K562 (cell line): ENCODE results near the gene HELZ. TPM values are rescaled to one million over a fixed set of nuclear protein-coding genes. Genes with fewer than 3 reads are reported as not detected.
A peak's percentile ranks its signal among the peaks of the same experiment; 100 is the strongest.

Experiments
- ATAC-seq: fragments of 200-7000 bp; cut with Tn5 transposase; 3 replicates; pipeline ENCODE4 v1.9.1; 2020; ENCODE audit warnings: moderate library complexity
- BruUV-seq: library from RNA; stranded (reverse); fragments of 400-500 nt; replicated peaks from 2 replicates; lab custom pipeline; 2021; lab: Mats Ljungman, UMichigan
- CTCF ChIA-PET: fragments of 300-600 bp; formaldehyde crosslinking; extraction: SDS; loops from one replicate; lab custom pipeline; 2021; ENCODE audit warnings: low intra/inter-chr PET ratio; lab: Yijun Ruan, JAX
- POLR2A ChIA-PET: fragments of 300-600, 350-650 bp; sonication (Branson Sonifier 250); formaldehyde crosslinking; extraction: SDS; loops from one replicate; lab custom pipeline; 2021; ENCODE audit warnings: antibody characterized with exemption, inconsistent platforms; lab: Yijun Ruan, JAX
- DNase-seq, 4 experiments: peaks; one replicate each; pipeline versions ENCODE4 v3.0.0 to v3.0.0-alpha.2; 2011 to 2018; ENCODE audit warnings: low spot score in 3 of 4, mixed read lengths in 3 of 4; ENCODE audit errors: extremely low read depth in 1 of 4
- FAIRE-seq: peaks from 2 replicates; lab custom pipeline; 2011; peaks lifted over from hg19 to GRCh38; lab: Jason Lieb, UNC
- H2AFZ ChIP-seq: 2 replicates; pipeline ENCODE4 v1.6.0; 2011; ENCODE audit warnings: low read depth, low read length, control low read depth, inconsistent platforms
- H3K27ac ChIP-seq: fragments of 200-600 bp; 3 replicates; pipeline ENCODE4 v1.8.0; 2011; ENCODE audit warnings: low read depth, mild to moderate bottlenecking, control low read depth, inconsistent platforms, low read length, moderate library complexity, mixed read lengths; ENCODE audit errors: extremely low read depth
- H3K27me3 ChIP-seq, 2 experiments: fragments of 300-600 bp in 1 of 2; 2 replicates in 1 of 2; 3 replicates in 1 of 2; pipeline versions ENCODE4 v1.6.0 to v1.8.0; 2011; ENCODE audit warnings: inconsistent platforms in 2 of 2, low read length in 2 of 2, mild to moderate bottlenecking in 1 of 2, mixed read lengths in 1 of 2, moderate library complexity in 1 of 2; ENCODE audit not compliant: control insufficient read depth in 2 of 2, insufficient read depth in 2 of 2
- H3K36me3 ChIP-seq: fragments of 300-600 bp; 3 replicates; pipeline ENCODE4 v1.8.0; 2011; ENCODE audit warnings: mild to moderate bottlenecking, low read length, inconsistent platforms; ENCODE audit not compliant: control insufficient read depth, insufficient read depth
- H3K4me1 ChIP-seq, 2 experiments: fragments of 200-600 bp in 1 of 2; replicated peaks in 1 of 2; 2 replicates in 1 of 2; 3 replicates in 1 of 2; pipeline versions ENCODE4 v1.5.1 to v1.8.0; 2011; ENCODE audit warnings: inconsistent platforms in 2 of 2, low read length in 2 of 2, mild to moderate bottlenecking in 1 of 2, mixed read lengths in 1 of 2, moderate library complexity in 1 of 2; ENCODE audit not compliant: control insufficient read depth in 2 of 2, insufficient read depth in 2 of 2
- H3K4me2 ChIP-seq: 2 replicates; pipeline ENCODE4 v1.6.1; 2011; ENCODE audit warnings: low read length, control low read depth, inconsistent platforms, mixed read lengths; ENCODE audit not compliant: insufficient read depth
- H3K4me3 ChIP-seq: fragments of 200-600 bp; sonication (generic), shearing (Covaris generic); 2 replicates; pipeline ENCODE4 v1.5.1; 2016; ENCODE audit warnings: control low read depth, inconsistent platforms
- H3K79me2 ChIP-seq: fragments of 200-600 bp; 3 replicates; pipeline ENCODE4 v1.8.0; 2011; ENCODE audit warnings: low read length, inconsistent platforms; ENCODE audit not compliant: control insufficient read depth, insufficient read depth
- H3K9ac ChIP-seq, 2 experiments: 2 replicates each; pipeline versions ENCODE4 v1.6.0 to v1.6.1; 2011; ENCODE audit warnings: low read depth in 2 of 2, low read length in 2 of 2, control low read depth in 1 of 2, inconsistent platforms in 1 of 2, mild to moderate bottlenecking in 1 of 2, mixed read lengths in 1 of 2; ENCODE audit not compliant: insufficient read depth in 1 of 2
- H3K9me1 ChIP-seq: one replicate; pipeline ENCODE4 v1.6.0; 2011; ENCODE audit warnings: inconsistent platforms, mild to moderate bottlenecking, low read length, moderate library complexity; ENCODE audit not compliant: control insufficient read depth, insufficient read depth
- H3K9me3 ChIP-seq: replicated peaks from 2 replicates; pipeline ENCODE4 v1.5.1; 2011; ENCODE audit warnings: low read depth, low read length, inconsistent platforms; ENCODE audit not compliant: control insufficient read depth, insufficient read depth
- H4K20me1 ChIP-seq: replicated peaks from 2 replicates; pipeline ENCODE4 v1.6.1; 2011; ENCODE audit warnings: low read length, inconsistent platforms, mixed read lengths; ENCODE audit not compliant: control insufficient read depth, insufficient read depth
- ELF1 ChIP-seq: fragments of 200-800 bp; sonication (Bioruptor generic); IDR thresholded peaks from 2 replicates; pipeline ENCODE4 v1.6.1; 2016; ENCODE audit warnings: missing genetic modification characterization, missing compliant biosample characterization
- FOXK2 ChIP-seq, 2 experiments: fragments of 450-650 bp; IDR thresholded peaks in 1 of 2; conservative IDR thresholded peaks in 1 of 2; 2 replicates each; pipeline ENCODE4 v1.6.1; 2016; ENCODE audit warnings: low read depth in 2 of 2, mild to moderate bottlenecking in 1 of 2
- JUNB ChIP-seq: fragments of 450-650 bp; formaldehyde crosslinking; conservative IDR thresholded peaks from 2 replicates; pipeline ENCODE4 v1.4.0; 2020; ENCODE audit warnings: mild to moderate bottlenecking
- YBX1 ChIP-seq: fragments of 450-650 bp; IDR thresholded peaks from 2 replicates; pipeline ENCODE4 v1.7.1; 2016; ENCODE audit warnings: mild to moderate bottlenecking
- ZEB2 ChIP-seq: fragments of 450-650 bp; IDR thresholded peaks from 2 replicates; pipeline ENCODE4 v1.6.1; 2016
- ZFP36 ChIP-seq: fragments of 150-350 bp; IDR thresholded peaks from 2 replicates; pipeline ENCODE4 v1.6.1; 2018; ENCODE audit warnings: low read length, low read depth; ENCODE audit not compliant: partially characterized antibody
- ZNF277 ChIP-seq: fragments of 250-450 bp; sonication (Bioruptor Pico); IDR thresholded peaks from 2 replicates; pipeline ENCODE4 v1.8.0; 2022; ENCODE audit warnings: inconsistent platforms, mild to moderate bottlenecking, moderate library complexity, borderline replicate concordance
- ZNF316 ChIP-seq: fragments of 450-650 bp; IDR thresholded peaks from 2 replicates; pipeline ENCODE4 v1.6.1; 2016
- WGBS: fragments of 100-300 bp; shearing (Covaris generic); methylation state at CpG from one replicate; pipeline ENCODE4 v1.1.6; 2016; ENCODE audit warnings: low coverage, mixed read lengths; ENCODE audit not compliant: insufficient coverage; ENCODE audit errors: missing lambda C conversion rate; 5-methylcytosine and 5-hydroxymethylcytosine counted together
- in situ Hi-C: fragments of 300-500 bp; cut with MboI; formaldehyde crosslinking; loops from 4 replicates; pipeline ENCODE4 v1.15.0; 2018; ENCODE audit warnings: inconsistent platforms, mixed read lengths
- intact Hi-C: fragments of 100-400 bp; cut with micrococcal nuclease; formaldehyde crosslinking; loops from 2 replicates; pipeline ENCODE4 v1.14.2; 2022
- polyA plus RNA-seq, 8 experiments: library from polyadenylated mRNA; depleted of rRNA in 4 of 8; stranded (reverse) in 5 of 8; unstranded in 3 of 8; fragments of >200 nt; fragmentation: Nextera tagmentation in 2 of 8; fragmentation: Illumina TruSeq in 1 of 8; extraction: Ambion mirVana in 2 of 8; extraction: Trizol in 1 of 8; gene quantifications; 2 replicates each; pipeline versions ENCODE4 v1.2.1 to v1.2.3, GENCODE V29; 2011 to 2014; ENCODE audit warnings: inconsistent platforms in 1 of 8, missing spikeins in 1 of 8
- total RNA-seq, 7 experiments: library from RNA; depleted of rRNA in 6 of 7; stranded (reverse); fragments of >200 nt in 6 of 7; fragmentation: Illumina TruSeq in 2 of 7; extraction: Trizol in 2 of 7; gene quantifications; 2 replicates each; pipeline versions ENCODE4 v1.2.1 to v1.2.3, GENCODE V29; 2011 to 2021; ENCODE audit warnings: low replicate concordance in 1 of 7

Gene HELZ
- total and polyA plus RNA-seq, 9 of the 15 experiments (the other 6 are each of a cell fraction or from before 2014, with no cell fraction given), result 5.2 to 39.8 (median 17.3) TPM

GRCh38 chr17:67085406-67085805 is 159.6 kb downstream of the HELZ start:
- Histone ChIP-seq H3K4me1 (no peaks in the 10 kb centered on the region), H3K36me3 (peaks cover 41% of the 10 kb centered on the region), H4K20me1 (no peaks in the 10 kb centered on the region), H3K27me3 (no peaks in the 10 kb centered on the region), H3K79me2 (0 out of 3 replicates have a peak, but pooled peaks cover 3% of the 10 kb centered on the region), H3K9ac (no peak overlapping the region), H3K4me2 (no peak overlapping the region), H3K9me1 (no peaks in the 10 kb centered on the region), H3K27ac (no peak overlapping the region), H3K4me3 (no peak overlapping the region), H2AFZ (no peak overlapping the region), H3K9me3 (no peaks in the 10 kb centered on the region)
- CTCF ChIA-PET, result no interaction called here
- DNase-seq (no peak), FAIRE-seq (no peak), ATAC-seq (no peak)
- TF ChIP-seq ZEB2 (no peak), FOXK2 (conservative IDR thresholded peaks at IDR 0.05 in 1 of 2, IDR thresholded peaks at IDR 0.05 in 1 of 2; ENCODE audit: low read depth in 2 of 2) (no peak), ZNF277 (CRISPR knock-in tag) (no peak), JUNB (CRISPR knock-in tag) (no peak), YBX1 (no peak), ELF1 (tag) (no peak), ZFP36 (no peak), ZNF316 (peak; percentile 17; the same call in 1 of the 2 replicates)
- in situ Hi-C loops (no loop called here), intact Hi-C loops (no loop called here)
- POLR2A ChIA-PET, result no interaction called here
- 92% methylated on average over 3 of the region's 3 CpGs for WGBS
- BruUV-seq, result no TSS peak
